UCSD-AML1 (cell line): Measurements from ENCODE around the gene CDH6.

Source experiments
- DNase-seq: peaks from one replicate; lab custom pipeline; 2025; ENCODE audit not compliant: unreplicated experiment; lab: John Stamatoyannopoulos, UW

Gene CDH6

GRCh38 chr5:31244921-31245320, 51.4 kb downstream of the CDH6 start:
- peak; percentile 38 for DNase-seq

- DNase-seq, result no peak
Measured at GRCh38 chr5:31247381-31247780, 53.9 kb downstream of the CDH6 start.

- DNase-seq, result no peak
Measured at GRCh38 chr5:31250201-31250600, 56.7 kb downstream of the CDH6 start.

- peak; percentile 27 for DNase-seq
Measured at GRCh38 chr5:31251032-31251431, 57.5 kb downstream of the CDH6 start.

GRCh38 chr5:31255041-31255440, 61.6 kb downstream of the CDH6 start:
- no peak for DNase-seq

GRCh38 chr5:31268256-31268655, 74.8 kb downstream of the CDH6 start:
- no peak for DNase-seq

GRCh38 chr5:31268686-31269085, 75.2 kb downstream of the CDH6 start:
- DNase-seq, result no peak

- no peak for DNase-seq
Measured at GRCh38 chr5:31269259-31269658, 75.8 kb downstream of the CDH6 start.

- no peak for DNase-seq
Measured at GRCh38 chr5:31270396-31270795, 76.9 kb downstream of the CDH6 start.

- DNase-seq, result no peak
Measured at GRCh38 chr5:31271567-31271966, 78.1 kb downstream of the CDH6 start.

- no peak for DNase-seq
Measured at GRCh38 chr5:31273161-31273560, 79.7 kb downstream of the CDH6 start.

- no peak for DNase-seq
Measured at GRCh38 chr5:31273631-31274378, 80.3 kb downstream of the CDH6 start.

- no peak for DNase-seq
Measured at GRCh38 chr5:31280210-31280609, 86.7 kb downstream of the CDH6 start.

GRCh38 chr5:31283326-31283725, 89.8 kb downstream of the CDH6 start:
- no peak for DNase-seq

GRCh38 chr5:31285025-31285424, 91.5 kb downstream of the CDH6 start:
- DNase-seq, result no peak

- no peak for DNase-seq
Measured at GRCh38 chr5:31287985-31288384, 94.5 kb downstream of the CDH6 start.

- no peak for DNase-seq
Measured at GRCh38 chr5:31289429-31289828, 95.9 kb downstream of the CDH6 start.

- no peak for DNase-seq
Measured at GRCh38 chr5:31291323-31291854, 97.9 kb downstream of the CDH6 start.

- no peak for DNase-seq
Measured at GRCh38 chr5:31300501-31300900, 107.0 kb downstream of the CDH6 start.

- DNase-seq, result no peak
Measured at GRCh38 chr5:31301833-31302232, 108.3 kb downstream of the CDH6 start.

GRCh38 chr5:31303688-31304087, 110.2 kb downstream of the CDH6 start:
- no peak for DNase-seq

- DNase-seq, result no peak
Measured at GRCh38 chr5:31317665-31318064, 124.2 kb downstream of the CDH6 start.

GRCh38 chr5:31319335-31319734, 125.8 kb downstream of the CDH6 start:
- DNase-seq, result no peak
